Caco-2 (cell line): ENCODE results near the gene TRIM59. TPM values are rescaled to one million over a fixed set of nuclear protein-coding genes. Genes with fewer than 3 reads are reported as not detected.

Experiments used
- BruUV-seq: library from RNA; stranded (reverse); fragments of 400-500 nt; replicated peaks from 2 replicates; lab custom pipeline; 2021; lab: Mats Ljungman, UMichigan
- CTCF ChIA-PET: fragments of 300-600 bp; sonication (Branson Sonifier 250); formaldehyde crosslinking; loops from one replicate; lab custom pipeline; 2022; ENCODE audit warnings: antibody characterized with exemption; lab: Charles Lee
- POLR2A ChIA-PET: fragments of 300-600 bp; sonication (Branson Sonifier 250); formaldehyde crosslinking; loops from one replicate; lab custom pipeline; 2022; ENCODE audit warnings: antibody characterized with exemption; lab: Charles Lee
- DNase-seq, 2 experiments: peaks; one replicate each; pipeline versions ENCODE4 v3.0.0 to v3.0.0-alpha.2; 2020 to 2022
- H3K27me3 ChIP-seq: replicated peaks from 2 replicates; pipeline ENCODE4 v1.6.0; 2011; ENCODE audit warnings: low read length; ENCODE audit not compliant: control insufficient read depth, insufficient read depth
- H3K36me3 ChIP-seq: 2 replicates; pipeline ENCODE4 v1.5.1; 2011; ENCODE audit warnings: low read length; ENCODE audit not compliant: control insufficient read depth, insufficient read depth
- H3K4me1 ChIP-seq: fragments of 250-450 bp; sonication (Bioruptor Pico); 2 replicates; pipeline ENCODE4 v1.5.1; 2020; ENCODE audit warnings: mild to moderate bottlenecking
- H3K4me3 ChIP-seq: 2 replicates; pipeline ENCODE4 v1.5.1; 2011; ENCODE audit warnings: low read depth, mild to moderate bottlenecking, control low read depth, low read length
- H3K9me3 ChIP-seq: fragments of 250-450 bp; sonication (Bioruptor Pico); 2 replicates; pipeline ENCODE4 v1.5.1; 2020; ENCODE audit warnings: mild to moderate bottlenecking, moderate library complexity
- H3K27ac Mint-ChIP-seq: one replicate; pipeline ENCODE4 v1.8.0; 2022; ENCODE audit warnings: mixed read lengths; ENCODE audit not compliant: unreplicated experiment
- H3K27me3 Mint-ChIP-seq: one replicate; pipeline ENCODE4 v1.8.0; 2022; ENCODE audit warnings: mixed read lengths; ENCODE audit not compliant: insufficient read depth, unreplicated experiment
- H3K36me3 Mint-ChIP-seq: one replicate; pipeline ENCODE4 v1.8.0; 2022; ENCODE audit warnings: mild to moderate bottlenecking, mixed read lengths; ENCODE audit not compliant: insufficient read depth, unreplicated experiment
- H3K4me1 Mint-ChIP-seq: one replicate; pipeline ENCODE4 v1.8.0; 2022; ENCODE audit warnings: low read depth, mixed read lengths; ENCODE audit not compliant: unreplicated experiment
- H3K4me3 Mint-ChIP-seq: one replicate; pipeline ENCODE4 v1.8.0; 2022; ENCODE audit warnings: mild to moderate bottlenecking, moderate library complexity, mixed read lengths; ENCODE audit not compliant: unreplicated experiment
- H3K9me3 Mint-ChIP-seq: one replicate; pipeline ENCODE4 v1.8.0; 2022; ENCODE audit warnings: mixed read lengths; ENCODE audit not compliant: unreplicated experiment
- CTCF ChIP-seq, 2 experiments: fragments of 200-600 bp in 1 of 2; IDR thresholded peaks; 1 replicate in 1 of 2; 2 replicates in 1 of 2; pipeline versions ENCODE4 v1.5.1 to v1.8.0; 2011 to 2022; ENCODE audit warnings: antibody characterized with exemption in 1 of 2, control low read depth in 1 of 2, inconsistent platforms in 1 of 2, low read depth in 1 of 2, low read length in 1 of 2, mild to moderate bottlenecking in 1 of 2, moderate library complexity in 1 of 2; ENCODE audit not compliant: insufficient read depth in 1 of 2, severe bottlenecking in 1 of 2, unreplicated experiment in 1 of 2
- intact Hi-C: fragments of 100-400 bp; cut with micrococcal nuclease; formaldehyde crosslinking; loops from one replicate; pipeline ENCODE4 v1.10.0; 2022; ENCODE audit not compliant: unreplicated experiment
- total RNA-seq: library from RNA; stranded (reverse); gene quantifications from 2 replicates; pipeline ENCODE4 v1.2.3, GENCODE V29; 2022

The TRIM59 gene
- total RNA-seq, 1 experiment from 2014 or later: 4.5 TPM

DNA sequence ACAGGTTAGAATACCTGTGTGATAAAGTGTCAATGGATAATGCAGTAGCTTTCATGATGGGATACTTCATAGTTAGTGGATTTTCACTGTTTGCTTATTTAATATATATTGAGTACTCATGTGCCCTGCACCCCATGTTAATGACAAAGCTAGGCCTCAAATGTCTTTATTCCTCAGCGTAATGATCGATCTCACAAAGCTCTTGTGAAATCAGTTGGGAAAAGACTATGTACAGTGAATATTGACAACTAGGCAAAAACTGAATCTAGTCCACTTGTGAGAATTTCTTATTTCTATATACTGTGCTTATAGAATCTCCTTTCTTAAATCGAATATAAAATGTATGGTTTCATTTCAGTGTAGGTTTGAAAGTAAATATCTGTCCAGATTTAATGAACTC, 32.3 kb downstream of the TRIM59 start:
- no peaks in the 10 kb centered on the region for H3K9me3 Mint-ChIP-seq
- H3K27ac Mint-ChIP-seq: no peak overlapping the region
- no peak overlapping the region for H3K4me3 Mint-ChIP-seq
- H3K36me3 ChIP-seq: peaks cover 6% of the 10 kb centered on the region; the same call in 1 of the 2 replicates
- TF ChIP-seq CTCF (IDR thresholded peaks at IDR 0.05; ENCODE audit: insufficient read depth in 1 of 2, low read depth in 1 of 2, low read length in 1 of 2, severe bottlenecking in 1 of 2, unreplicated experiment in 1 of 2): no peak
- no TSS peak for BruUV-seq
- intact Hi-C loops: no loop called here
- no peak for DNase-seq
- H3K9me3 ChIP-seq: no peaks in the 10 kb centered on the region
- no peaks in the 10 kb centered on the region for H3K27me3 ChIP-seq
- H3K27me3 Mint-ChIP-seq: no peaks in the 10 kb centered on the region
- no peaks in the 10 kb centered on the region for H3K4me1 ChIP-seq
- POLR2A ChIA-PET: no interaction called here
- no peak overlapping the region for H3K4me3 ChIP-seq
- peaks cover 98% of the 10 kb centered on the region for H3K36me3 Mint-ChIP-seq
- no peaks in the 10 kb centered on the region for H3K4me1 Mint-ChIP-seq
- CTCF ChIA-PET: no interaction called here

- ChIA-PET POLR2A (interaction anchor here (0.5 kb wide), 1 partner anchor 71 kb away, joined by 3 read pairs; no protein-coding TSS in a partner anchor), CTCF (interaction anchor here (1.0 kb wide), 1 partner anchor 381 kb away, joined by 3 read pairs; no protein-coding TSS in a partner anchor)
- no peaks in the 10 kb centered on the region for H3K27me3 Mint-ChIP-seq
- no peaks in the 10 kb centered on the region for H3K9me3 ChIP-seq
- peaks cover 80% of the 10 kb centered on the region for H3K36me3 Mint-ChIP-seq
- BruUV-seq: no TSS peak
- H3K4me3 Mint-ChIP-seq: no peak overlapping the region
- peaks cover 2% of the 10 kb centered on the region; the same call in 1 of the 2 replicates for H3K36me3 ChIP-seq
- TF ChIP-seq CTCF (IDR thresholded peaks at IDR 0.05; ENCODE audit: insufficient read depth in 1 of 2, low read depth in 1 of 2, low read length in 1 of 2, severe bottlenecking in 1 of 2, unreplicated experiment in 1 of 2): peak; percentile 81 to 83
- H3K9me3 Mint-ChIP-seq: no peaks in the 10 kb centered on the region
- no peak overlapping the region for H3K27ac Mint-ChIP-seq
- H3K27me3 ChIP-seq: no peaks in the 10 kb centered on the region
- intact Hi-C loops: loop anchor here (1.0 kb wide), 2 partner anchors 250 to 381 kb away; no protein-coding TSS in a partner anchor
- DNase-seq: peak; percentile 70 to 81
- H3K4me3 ChIP-seq: no peak overlapping the region
- no peaks in the 10 kb centered on the region for H3K4me1 Mint-ChIP-seq
- H3K4me1 ChIP-seq: no peaks in the 10 kb centered on the region
Observed at GRCh38 chr3:160413613-160414248, 35.9 kb downstream of the TRIM59 start.

GRCh38 chr3:160412477-160412876, 37.1 kb downstream of the TRIM59 start:
- no peaks in the 10 kb centered on the region for H3K9me3 Mint-ChIP-seq
- no peaks in the 10 kb centered on the region for H3K27me3 Mint-ChIP-seq
- no TSS peak for BruUV-seq
- DNase-seq: no peak
- Histone ChIP-seq H3K4me3 (no peak overlapping the region), H3K27me3 (no peaks in the 10 kb centered on the region), H3K4me1 (no peaks in the 10 kb centered on the region), H3K36me3 (peaks cover 2% of the 10 kb centered on the region; the same call in 1 of the 2 replicates), H3K9me3 (no peaks in the 10 kb centered on the region)
- peaks cover 75% of the 10 kb centered on the region for H3K36me3 Mint-ChIP-seq
- ChIA-PET POLR2A (no interaction called here), CTCF (interaction anchor here (1.0 kb wide), 1 partner anchor 380 kb away, joined by 3 read pairs; no protein-coding TSS in a partner anchor)
- no peak overlapping the region for H3K4me3 Mint-ChIP-seq
- no peak overlapping the region for H3K27ac Mint-ChIP-seq
- TF ChIP-seq CTCF (IDR thresholded peaks at IDR 0.05; ENCODE audit: insufficient read depth in 1 of 2, low read depth in 1 of 2, low read length in 1 of 2, severe bottlenecking in 1 of 2, unreplicated experiment in 1 of 2): no peak
- no peaks in the 10 kb centered on the region for H3K4me1 Mint-ChIP-seq
- intact Hi-C loops: no loop called here
